OCI-LY3 (cell line): Measurements from ENCODE around the gene NR1D2.

Experiments used
- H2AFZ ChIP-seq: fragments of 200-600, 300-600 bp; shearing (Covaris generic); 2 replicates; pipeline ENCODE4 v1.6.0; 2014; ENCODE audit warnings: antibody characterized with exemption, low read depth, low read length
- H3K27ac ChIP-seq: fragments of 200-600, 300-600 bp; sonication (generic); 2 replicates; pipeline ENCODE4 v1.5.1; 2014; ENCODE audit warnings: mild to moderate bottlenecking, low read length, moderate library complexity, mixed read lengths
- H3K27me3 ChIP-seq: fragments of 200-600, 300-600 bp; sonication (generic); 2 replicates; pipeline ENCODE4 v1.6.1; 2014; ENCODE audit warnings: low read depth, low read length, mixed read lengths
- H3K36me3 ChIP-seq: fragments of 200-600, 300-600 bp; sonication (generic); replicated peaks from 2 replicates; pipeline ENCODE3; 2014; ENCODE audit warnings: low read depth, low read length, mixed read lengths
- H3K4me1 ChIP-seq: fragments of 300-600, 200-600 bp; sonication (generic); 2 replicates; pipeline ENCODE4 v1.6.1; 2014; ENCODE audit warnings: low read length, mixed read lengths
- H3K4me2 ChIP-seq: fragments of 200-600, 300-600 bp; sonication (generic); 2 replicates; pipeline ENCODE4 v1.6.1; 2014; ENCODE audit warnings: low read length, mixed read lengths
- H3K4me3 ChIP-seq: fragments of 300-600, 200-600 bp; sonication (generic); 2 replicates; pipeline ENCODE4 v1.5.1; 2014; ENCODE audit warnings: antibody characterized with exemption, mild to moderate bottlenecking, low read length, moderate library complexity
- H3K79me2 ChIP-seq: fragments of 300-600, 200-600 bp; shearing (Covaris generic); 2 replicates; pipeline ENCODE4 v1.6.1; 2014; ENCODE audit warnings: mild to moderate bottlenecking, low read length, mixed read lengths
- H3K9ac ChIP-seq: fragments of 300-600, 200-600 bp; shearing (Covaris generic); 2 replicates; pipeline ENCODE4 v1.6.0; 2014; ENCODE audit warnings: mild to moderate bottlenecking, low read length, moderate library complexity
- H3K9me3 ChIP-seq: fragments of 200-600, 300-600 bp; shearing (Covaris generic); 2 replicates; pipeline ENCODE4 v1.6.1; 2014; ENCODE audit warnings: low read length, mixed read lengths; ENCODE audit not compliant: insufficient read depth
- H4K20me1 ChIP-seq: fragments of 200-600, 300-600 bp; sonication (generic); 2 replicates; pipeline ENCODE4 v1.6.1; 2016; ENCODE audit warnings: low read length, mixed read lengths; ENCODE audit not compliant: insufficient read depth
- CTCF ChIP-seq: fragments of 200-600, 300-600 bp; sonication (generic); IDR thresholded peaks from 2 replicates; pipeline ENCODE4 v1.5.1; 2014; ENCODE audit warnings: antibody characterized with exemption, low read length, low read depth
- EZH2phosphoT487 ChIP-seq: fragments of 200-600 bp; shearing (Covaris generic); IDR thresholded peaks from 2 replicates; pipeline ENCODE4 v1.6.1; 2018; ENCODE audit warnings: antibody characterized with exemption, mixed run types, low read depth

The NR1D2 gene

GRCh38 chr3:23919628-23920027 is 25.5 kb upstream of the NR1D2 start:
- Histone ChIP-seq H3K4me2 (peak overlapping the region; percentile 6; the same call in 1 of the 2 replicates), H3K79me2 (peaks cover 41% of the 10 kb centered on the region)

GRCh38 chr3:23920151-23920655 is 24.9 kb upstream of the NR1D2 start:
- no peak for TF ChIP-seq CTCF
- TF ChIP-seq EZH2phosphoT487, result no peak
- no peak overlapping the region for H3K4me3 ChIP-seq
- H3K9ac ChIP-seq, result no peak overlapping the region
- H3K27ac ChIP-seq, result peak overlapping the region; percentile 25; the same call in 1 of the 2 replicates
- no peak overlapping the region for H2AFZ ChIP-seq
- no peaks in the 10 kb centered on the region for H3K9me3 ChIP-seq
- peaks cover 26% of the 10 kb centered on the region for H3K4me1 ChIP-seq
- H3K27me3 ChIP-seq, result no peaks in the 10 kb centered on the region
- peaks cover 49% of the 10 kb centered on the region for H3K36me3 ChIP-seq
- H3K79me2 ChIP-seq, result peaks cover 41% of the 10 kb centered on the region
- no peak overlapping the region for H3K4me2 ChIP-seq
- H4K20me1 ChIP-seq, result peaks cover 37% of the 10 kb centered on the region

More at GRCh38 chr3:23919628-23920027, 25.5 kb upstream of the NR1D2 start:
- peaks cover 26% of the 10 kb centered on the region for H3K4me1 ChIP-seq
- H2AFZ ChIP-seq, result no peak overlapping the region
- H3K27ac ChIP-seq, result peak overlapping the region; percentile 25; the same call in 1 of the 2 replicates
- no peaks in the 10 kb centered on the region for H3K27me3 ChIP-seq
- H3K9me3 ChIP-seq, result no peaks in the 10 kb centered on the region
- TF ChIP-seq EZH2phosphoT487 (no peak), CTCF (no peak)
- H3K9ac ChIP-seq, result no peak overlapping the region
- no peak overlapping the region for H3K4me3 ChIP-seq
- peaks cover 44% of the 10 kb centered on the region for H3K36me3 ChIP-seq
- H4K20me1 ChIP-seq, result peaks cover 37% of the 10 kb centered on the region

GRCh38 chr3:23921052-23921511 is 24.0 kb upstream of the NR1D2 start:
- H4K20me1 ChIP-seq, result peaks cover 37% of the 10 kb centered on the region
- peaks cover 49% of the 10 kb centered on the region for H3K36me3 ChIP-seq
- TF ChIP-seq EZH2phosphoT487, result no peak
- TF ChIP-seq CTCF, result no peak
- H3K9ac ChIP-seq, result no peak overlapping the region
- no peak overlapping the region for H3K4me2 ChIP-seq
- no peak overlapping the region for H2AFZ ChIP-seq
- peaks cover 17% of the 10 kb centered on the region for H3K4me1 ChIP-seq
- no peak overlapping the region for H3K4me3 ChIP-seq
- H3K27me3 ChIP-seq, result no peaks in the 10 kb centered on the region
- peaks cover 33% of the 10 kb centered on the region for H3K79me2 ChIP-seq
- H3K9me3 ChIP-seq, result no peaks in the 10 kb centered on the region
- H3K27ac ChIP-seq, result no peak overlapping the region; the same call in 1 of the 2 replicates

- H3K4me2 ChIP-seq, result no peak overlapping the region
- H3K79me2 ChIP-seq, result peaks cover 12% of the 10 kb centered on the region
- peaks cover 8% of the 10 kb centered on the region for H3K4me1 ChIP-seq
- no peak overlapping the region for H3K27ac ChIP-seq
- H3K4me3 ChIP-seq, result no peak overlapping the region
- no peak overlapping the region for H3K9ac ChIP-seq
- no peak overlapping the region for H2AFZ ChIP-seq
- H3K27me3 ChIP-seq, result no peaks in the 10 kb centered on the region
- peaks cover 35% of the 10 kb centered on the region for H3K36me3 ChIP-seq
- H3K9me3 ChIP-seq, result no peaks in the 10 kb centered on the region
- H4K20me1 ChIP-seq, result peaks cover 25% of the 10 kb centered on the region
- TF ChIP-seq CTCF, result no peak
- TF ChIP-seq EZH2phosphoT487, result no peak
Observed at GRCh38 chr3:23923786-23924185, 21.3 kb upstream of the NR1D2 start.
